GM21447 (cell line): ENCODE data around the gene TPGS1.

ENCODE experiments used
- ATAC-seq: cut with Tn5 transposase; IDR thresholded peaks from one replicate; pipeline ENCODE4 v1.9.1; 2021; ENCODE audit not compliant: unreplicated experiment

TPGS1 gene

GRCh38 chr19:536031-536880, 29.0 kb downstream of the TPGS1 start:
- no peak for ATAC-seq

- no peak for ATAC-seq
Measured at GRCh38 chr19:536881-537404, 29.6 kb downstream of the TPGS1 start.

GRCh38 chr19:538641-539428, 31.5 kb downstream of the TPGS1 start:
- ATAC-seq, result no peak

- ATAC-seq, result no peak
Measured at GRCh38 chr19:539429-540030, 32.2 kb downstream of the TPGS1 start.

- no peak for ATAC-seq
Measured at GRCh38 chr19:540867-541637, 33.8 kb downstream of the TPGS1 start.

GRCh38 chr19:541699-542098, 34.4 kb downstream of the TPGS1 start:
- no peak for ATAC-seq

- no peak for ATAC-seq
Measured at GRCh38 chr19:542173-542866, 35.0 kb downstream of the TPGS1 start.

- ATAC-seq, result no peak
Measured at GRCh38 chr19:543910-544608, 36.8 kb downstream of the TPGS1 start, which contains the start of gene GZMM. Gene GZMM (plus strand): TSS chr19:544053. CDS start chr19:544072, 19 bp downstream.

- no peak for ATAC-seq
Measured at GRCh38 chr19:547117-547516, 39.8 kb downstream of the TPGS1 start.

- ATAC-seq, result no peak
Measured at GRCh38 chr19:547836-548720, 40.8 kb downstream of the TPGS1 start.

- ATAC-seq, result no peak
Measured at GRCh38 chr19:548886-549830, 41.9 kb downstream of the TPGS1 start.

- no peak for ATAC-seq
Measured at GRCh38 chr19:554817-555216, 47.5 kb downstream of the TPGS1 start.

- no peak for ATAC-seq
Measured at GRCh38 chr19:555474-555808, 48.1 kb downstream of the TPGS1 start.

- ATAC-seq, result no peak
Measured at GRCh38 chr19:556611-557382, 49.5 kb downstream of the TPGS1 start.

- ATAC-seq, result no peak
Measured at GRCh38 chr19:558770-559439, 51.6 kb downstream of the TPGS1 start.

GRCh38 chr19:560121-560520, 52.8 kb downstream of the TPGS1 start:
- ATAC-seq, result no peak
